HG02798 (cell line): ENCODE measurements around the gene PRELP.

Experiments used
- ATAC-seq: cut with Tn5 transposase; IDR thresholded peaks from one replicate; pipeline ENCODE4 v1.9.1; 2021; ENCODE audit warnings: mild to moderate bottlenecking; ENCODE audit not compliant: unreplicated experiment, poor library complexity

Gene PRELP

DNA sequence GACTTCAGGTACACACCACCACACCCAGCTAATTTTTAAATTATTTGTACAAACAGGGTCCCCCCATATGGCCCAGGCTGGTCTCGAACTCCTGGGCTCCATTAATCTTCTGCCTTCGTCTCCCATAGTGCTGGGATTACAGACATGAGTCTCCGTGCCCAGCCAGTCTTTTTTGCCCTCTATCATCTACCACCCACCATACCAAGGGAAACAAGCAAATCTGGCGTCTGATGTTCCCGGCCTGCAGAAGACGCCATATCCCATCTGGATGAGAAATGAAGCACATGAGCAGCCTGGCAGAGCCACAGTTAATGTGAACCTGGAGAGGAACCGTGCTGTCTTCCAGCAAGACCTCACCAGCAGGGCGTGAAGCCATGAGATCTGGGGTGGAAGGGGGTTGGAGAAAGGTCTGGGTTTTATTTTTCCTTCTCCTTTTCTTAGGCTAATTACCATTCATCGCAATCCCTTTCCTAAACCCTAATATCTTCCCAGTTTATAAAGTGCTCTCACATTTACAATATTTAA lies 1.8 kb upstream of the PRELP start:
- ATAC-seq: no peak

DNA sequence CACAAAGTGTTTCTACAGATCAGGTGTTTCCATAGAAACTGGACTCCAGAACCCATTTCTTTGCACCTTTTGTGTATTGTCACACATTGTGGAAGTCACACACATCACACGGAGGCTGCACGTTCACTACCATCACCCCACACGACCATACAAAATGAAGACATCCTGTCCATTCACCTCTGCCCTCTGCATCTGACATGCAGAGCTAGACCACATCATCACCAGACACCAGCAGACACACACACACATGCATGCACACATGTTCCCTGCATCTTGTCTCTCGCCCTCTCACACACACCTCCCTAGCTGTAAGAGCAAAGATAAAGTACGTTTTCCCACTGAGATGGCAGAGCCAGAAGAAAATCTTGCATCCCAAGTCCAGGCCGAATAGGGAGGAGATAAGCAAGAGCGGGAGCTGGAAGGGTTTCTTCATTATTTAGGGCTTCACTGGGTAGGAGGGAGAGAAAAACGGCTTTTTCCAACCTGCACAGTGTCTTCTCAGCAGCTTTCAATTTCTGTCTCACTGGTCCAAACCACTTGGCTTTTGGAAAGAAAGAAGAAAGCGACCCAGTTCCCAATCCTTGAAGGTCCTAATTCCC lies 709 bp downstream of the PRELP start:
- no peak for ATAC-seq

GRCh38 chr1:203477748-203478147 lies 2.1 kb downstream of the PRELP start:
- ATAC-seq: no peak

- no peak for ATAC-seq
Measured at GRCh38 chr1:203478231-203478630, 2.6 kb downstream of the PRELP start.

- ATAC-seq: no peak
Measured at GRCh38 chr1:203478986-203479385, 3.4 kb downstream of the PRELP start.

- no peak for ATAC-seq
Measured at GRCh38 chr1:203479646-203480045, 4.0 kb downstream of the PRELP start.

GRCh38 chr1:203480084-203480483 lies 4.5 kb downstream of the PRELP start:
- ATAC-seq: no peak

DNA sequence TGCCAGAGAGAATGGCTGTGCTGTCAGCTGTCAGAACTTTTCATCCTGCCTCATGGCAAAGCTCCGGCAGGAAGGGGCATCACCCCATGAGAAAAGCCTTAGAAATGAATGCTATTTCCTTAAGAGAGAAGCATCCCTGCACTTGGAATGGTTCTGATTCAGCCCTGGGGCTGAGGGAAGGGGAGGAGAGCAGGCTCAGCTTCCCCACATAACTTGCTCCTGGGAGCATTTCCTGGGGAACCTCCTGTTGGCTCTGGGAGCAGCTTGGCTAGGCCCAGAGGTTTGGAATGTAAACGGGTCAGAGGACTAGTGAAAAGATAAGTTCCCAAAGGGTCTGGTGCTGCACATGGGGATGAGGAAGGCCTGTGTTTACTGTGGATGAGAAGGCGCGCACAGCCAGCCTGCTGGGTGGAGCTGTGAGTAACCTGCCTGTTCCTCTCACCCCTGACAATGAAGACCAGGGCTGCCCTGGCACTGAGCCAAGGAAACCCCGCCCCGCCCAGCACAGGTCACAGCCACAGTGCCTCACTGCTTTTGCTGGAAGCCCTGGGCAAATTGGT lies 5.0 kb downstream of the PRELP start:
- no peak for ATAC-seq

- ATAC-seq: no peak
Measured at GRCh38 chr1:203481196-203481595, 5.6 kb downstream of the PRELP start.

DNA sequence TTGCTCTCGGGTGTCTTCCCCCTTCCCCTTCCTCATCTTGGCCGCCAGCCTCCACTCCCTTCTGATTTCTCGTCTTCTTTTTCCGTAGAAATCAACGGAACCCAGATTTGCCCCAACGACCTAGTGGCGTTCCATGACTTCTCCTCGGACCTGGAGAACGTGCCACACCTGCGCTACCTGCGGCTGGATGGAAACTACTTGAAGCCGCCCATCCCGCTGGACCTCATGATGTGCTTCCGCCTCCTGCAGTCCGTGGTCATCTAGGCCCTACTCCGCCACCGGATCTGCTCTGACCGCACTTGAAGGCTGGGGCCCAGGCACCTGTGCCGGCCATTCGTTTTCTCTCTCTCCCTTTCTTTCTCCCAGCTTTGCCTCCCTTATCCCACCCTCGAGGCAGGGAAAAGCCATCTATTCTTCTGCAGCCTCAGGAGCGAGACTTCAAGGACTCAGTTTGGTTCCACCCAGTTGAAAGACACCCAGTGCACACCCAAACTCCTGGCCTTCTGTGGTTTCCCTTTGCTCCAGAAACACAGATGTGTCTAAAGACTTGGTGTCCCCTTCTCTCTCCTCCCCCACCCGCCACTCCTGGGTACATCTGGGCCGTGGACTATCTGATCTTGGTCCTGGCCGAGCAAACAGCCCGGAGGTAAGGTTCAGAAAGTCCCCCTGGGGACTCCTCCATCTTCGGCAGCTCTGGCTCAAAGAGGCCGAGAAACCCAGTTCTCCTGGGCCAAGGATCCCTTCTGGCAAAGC lies 11.2 kb downstream of the PRELP start:
- no peak for ATAC-seq

- ATAC-seq: no peak
Measured at GRCh38 chr1:203488539-203488938, 12.9 kb downstream of the PRELP start.

GRCh38 chr1:203490607-203491006 lies 15.0 kb downstream of the PRELP start:
- ATAC-seq: no peak

GRCh38 chr1:203491664-203492063 lies 16.1 kb downstream of the PRELP start:
- no peak for ATAC-seq

DNA sequence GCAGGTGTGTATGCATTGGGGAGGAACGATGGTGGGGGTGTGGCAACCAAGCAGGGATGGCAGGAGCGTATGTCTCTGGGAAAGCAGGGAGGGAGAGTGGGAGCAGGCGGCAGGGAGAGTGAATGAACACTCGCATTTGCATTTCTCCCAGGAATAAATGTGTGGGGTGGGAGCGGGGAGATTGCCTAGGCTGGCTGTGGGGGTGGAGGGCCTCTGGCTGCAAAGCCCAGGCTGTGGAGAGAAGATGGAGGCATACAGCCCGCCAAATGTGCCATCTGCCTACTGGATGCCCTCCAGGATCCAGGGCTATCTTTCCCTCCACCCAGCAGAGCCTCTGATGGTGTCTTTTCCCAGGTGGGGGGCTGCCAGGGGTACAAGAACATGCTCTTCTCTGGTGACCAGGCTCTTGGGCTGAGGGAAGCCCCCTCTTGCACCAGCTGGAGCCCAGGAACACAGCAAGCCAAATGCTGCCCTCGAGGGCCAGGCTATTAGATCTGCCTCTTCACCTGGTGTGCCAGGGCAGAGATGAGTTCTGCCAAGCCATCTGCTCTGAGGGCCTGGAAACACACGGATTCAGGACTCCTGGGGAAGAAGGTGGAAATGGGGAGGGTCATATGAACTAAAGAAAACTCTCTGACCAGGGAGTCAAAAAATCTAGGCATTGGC lies 16.6 kb downstream of the PRELP start:
- no peak for ATAC-seq

GRCh38 chr1:203492748-203493130 lies 17.1 kb downstream of the PRELP start:
- no peak for ATAC-seq

DNA sequence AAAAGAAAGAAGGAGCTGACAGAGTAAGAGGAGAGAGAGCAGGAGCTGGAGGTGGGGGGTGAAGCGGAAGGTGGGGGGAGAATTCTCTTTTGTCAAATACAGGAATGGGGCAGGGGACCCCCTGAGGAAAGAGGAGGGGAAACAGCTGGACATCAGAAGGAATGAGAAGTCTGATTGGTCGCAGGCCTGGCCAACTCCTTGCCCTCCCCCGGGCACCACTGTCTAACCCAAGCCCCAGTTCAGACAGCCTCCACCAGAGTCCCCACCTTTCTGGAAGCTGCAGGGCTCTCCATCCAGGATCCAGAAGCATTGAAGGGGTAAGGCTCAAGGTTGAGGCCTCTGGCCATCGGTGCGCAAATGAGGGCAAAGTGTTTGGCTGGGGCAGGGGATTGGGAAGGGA lies 18.3 kb downstream of the PRELP start, which contains the start of gene OPTC:
TSS of gene OPTC (plus strand) at position 253 of the 400 bp plus-strand sequence. CDS start 1,853 bp downstream, outside the sequence.
- no peak for ATAC-seq

DNA sequence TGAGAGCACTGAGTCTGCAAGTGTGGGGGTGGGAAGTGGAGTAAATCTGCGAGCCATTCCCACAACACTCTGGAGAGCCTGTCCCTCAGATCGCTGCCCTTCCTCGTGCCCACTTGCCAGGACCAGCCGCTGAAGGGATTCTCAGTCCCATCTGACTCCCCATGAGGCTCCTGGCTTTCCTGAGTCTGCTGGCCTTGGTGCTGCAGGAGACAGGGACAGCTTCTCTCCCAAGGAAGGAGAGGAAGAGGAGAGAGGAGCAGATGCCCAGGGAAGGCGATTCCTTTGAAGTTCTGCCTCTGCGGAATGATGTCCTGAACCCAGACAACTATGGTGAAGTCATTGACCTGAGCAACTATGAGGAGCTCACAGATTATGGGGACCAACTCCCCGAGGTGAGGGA lies 20.2 kb downstream of the PRELP start:
- no peak for ATAC-seq

GRCh38 chr1:203497269-203497777 lies 21.7 kb downstream of the PRELP start:
- no peak for ATAC-seq

DNA sequence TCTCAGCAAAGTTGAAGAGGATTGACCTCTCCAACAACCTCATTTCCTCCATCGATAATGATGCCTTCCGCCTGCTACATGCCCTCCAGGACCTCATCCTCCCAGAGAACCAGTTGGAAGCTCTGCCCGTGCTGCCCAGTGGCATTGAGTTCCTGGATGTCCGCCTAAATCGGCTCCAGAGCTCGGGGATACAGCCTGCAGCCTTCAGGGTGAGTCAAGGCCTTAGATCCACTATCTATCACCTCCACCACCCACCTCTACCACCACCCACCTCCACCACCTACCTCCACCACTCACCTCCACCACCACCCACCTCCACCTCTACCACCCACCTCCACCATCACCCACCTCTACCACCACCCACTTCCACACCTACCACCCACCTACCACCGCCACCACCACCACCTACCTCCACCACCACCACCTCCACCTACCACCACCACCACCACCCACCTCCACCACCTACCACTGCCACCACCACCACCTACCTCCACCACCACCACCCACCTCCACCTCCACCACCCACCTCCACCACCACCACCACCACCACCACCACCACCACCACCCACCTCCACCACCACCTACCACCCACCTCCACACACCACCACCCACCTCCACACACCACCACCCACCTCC lies 24.2 kb downstream of the PRELP start:
- no peak for ATAC-seq

- no peak for ATAC-seq
Measured at GRCh38 chr1:203500279-203500678, 24.7 kb downstream of the PRELP start.
